Measurements from ENCODE around the gene PAAF1. TPM values are rescaled to one million over a fixed set of nuclear protein-coding genes. Genes with fewer than 3 reads are reported as not detected.
A peak's percentile ranks its signal among the peaks of the same experiment; 100 is the strongest.

Gene PAAF1
- total RNA-seq, 4 donors from 2014 or later: 10.7 to 15.4 (median 13.7) TPM

DNA sequence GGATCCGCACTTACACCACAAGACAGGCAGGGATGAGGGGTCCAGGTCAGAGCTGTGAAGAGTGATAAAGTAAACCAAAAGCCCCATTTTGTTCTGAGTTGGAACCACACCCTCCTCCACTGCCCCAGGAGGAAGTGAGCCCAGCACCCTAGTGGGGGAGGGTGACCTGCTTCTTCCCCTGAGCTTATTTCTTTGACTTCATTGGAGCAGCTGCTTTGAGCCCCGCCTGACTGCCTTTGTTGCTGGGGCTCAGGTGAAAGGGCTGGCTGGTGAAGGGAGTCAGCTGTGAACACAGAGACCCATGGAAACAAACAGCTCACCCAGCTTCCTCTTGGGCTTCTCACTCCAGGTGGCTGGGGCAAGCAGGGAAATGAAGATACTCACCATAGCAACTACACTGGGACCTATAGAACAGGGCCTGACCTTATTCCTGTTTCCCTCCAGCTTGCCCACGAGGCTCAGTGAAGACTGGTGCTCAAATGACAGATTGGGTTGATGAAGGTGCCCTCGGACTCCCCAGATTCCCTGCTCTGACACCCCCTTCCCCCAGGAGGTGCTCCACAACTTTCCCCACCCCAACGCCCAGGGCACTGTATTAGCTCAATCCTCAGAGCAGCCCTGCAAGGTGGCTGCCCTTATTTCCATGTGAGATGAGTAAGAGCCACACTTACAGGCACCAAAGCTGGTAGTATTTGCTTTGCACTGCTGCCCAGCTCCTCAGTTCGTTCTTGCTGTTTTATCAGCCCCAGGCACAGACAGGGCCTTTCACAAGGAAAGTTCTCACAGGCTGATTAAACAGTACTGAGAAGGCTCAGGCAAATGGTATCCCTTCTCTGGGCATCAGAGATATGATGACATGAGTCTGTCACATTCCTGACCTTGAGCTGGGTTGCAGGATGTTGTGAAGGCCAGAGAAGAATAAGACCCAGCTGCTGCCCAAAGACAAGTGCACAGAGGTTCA, 103.5 kb downstream of the PAAF1 start:
- Histone ChIP-seq H3K27me3 (no peaks in the 10 kb centered on the region), H3K4me3 (peak overlapping the region; percentile 58), H3K27ac (no peak overlapping the region), H3K9me3 (no peaks in the 10 kb centered on the region), H3K36me3 (peaks cover 6% of the 10 kb centered on the region), H3K4me1 (peaks cover 38% of the 10 kb centered on the region)
- WGBS: 67% methylated on average over 6 of the region's 6 CpGs
- TF ChIP-seq POLR2A (IDR thresholded peaks at IDR 0.05) (peak in 1 of 2 donors; percentile 23), EP300 (IDR thresholded peaks at IDR 0.05) (no peak)
- TF ChIP-seq, protein P1, sequence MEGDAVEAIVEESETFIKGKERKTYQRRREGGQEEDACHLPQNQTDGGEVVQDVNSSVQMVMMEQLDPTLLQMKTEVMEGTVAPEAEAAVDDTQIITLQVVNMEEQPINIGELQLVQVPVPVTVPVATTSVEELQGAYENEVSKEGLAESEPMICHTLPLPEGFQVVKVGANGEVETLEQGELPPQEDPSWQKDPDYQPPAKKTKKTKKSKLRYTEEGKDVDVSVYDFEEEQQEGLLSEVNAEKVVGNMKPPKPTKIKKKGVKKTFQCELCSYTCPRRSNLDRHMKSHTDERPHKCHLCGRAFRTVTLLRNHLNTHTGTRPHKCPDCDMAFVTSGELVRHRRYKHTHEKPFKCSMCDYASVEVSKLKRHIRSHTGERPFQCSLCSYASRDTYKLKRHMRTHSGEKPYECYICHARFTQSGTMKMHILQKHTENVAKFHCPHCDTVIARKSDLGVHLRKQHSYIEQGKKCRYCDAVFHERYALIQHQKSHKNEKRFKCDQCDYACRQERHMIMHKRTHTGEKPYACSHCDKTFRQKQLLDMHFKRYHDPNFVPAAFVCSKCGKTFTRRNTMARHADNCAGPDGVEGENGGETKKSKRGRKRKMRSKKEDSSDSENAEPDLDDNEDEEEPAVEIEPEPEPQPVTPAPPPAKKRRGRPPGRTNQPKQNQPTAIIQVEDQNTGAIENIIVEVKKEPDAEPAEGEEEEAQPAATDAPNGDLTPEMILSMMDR (IDR thresholded peaks at IDR 0.05): no peak
- DNase-seq (ENCODE audit: low spot score in 2 of 2): peak in 1 of 2 donors; percentile 75

Other genes starting within 250 kb of the PAAF1 start
- 10 to 100 TPM in 1 of 4 donors, 1 to 10 TPM in 3; 4.7 to 12.5 (median 6.3) TPM for gene PLEKHB1, start 230.4 kb upstream of the PAAF1 start, total RNA-seq
- 100 to 1,000 TPM in 3 of 4 donors, 10 to 100 TPM in 1; 89.7 to 182 (median 113) TPM for gene RAB6A, start 115.9 kb upstream of the PAAF1 start, total RNA-seq
- 10 to 100 TPM; 10.5 to 24.4 (median 15.4) TPM for gene MRPL48, start 89.1 kb upstream of the PAAF1 start, total RNA-seq
- 10 to 100 TPM; 49.4 to 63.9 (median 57.2) TPM for gene COA4, start 153 bp upstream of the PAAF1 start, total RNA-seq
- not detected for gene DNAJB13, start 74.0 kb downstream of the PAAF1 start, total RNA-seq
- gene UCP2, start 105.8 kb downstream of the PAAF1 start, total RNA-seq: 10 to 100 TPM in 2 of 4 donors, 1 to 10 TPM in 2; 9.8 to 27.3 (median 12.9) TPM
- gene UCP3, start 132.1 kb downstream of the PAAF1 start, total RNA-seq: 1 to 10 TPM; 2.3 to 6.6 (median 3.9) TPM

Measured in suprapubic skin (tissue), 4 donors.